ENCODE data around the gene SMCR8.
"Not testable (repeated sequence)": the region's sequence is repeated elsewhere in the genome, so short reads cannot be mapped to it uniquely, and the experiment has no call there.

The SMCR8 gene

GRCh38 chr17:18314731-18315561, at the start of gene SMCR8, which contains the start of gene TOP3A:
TSS of gene SMCR8 (plus strand) at chr17:18315293. CDS start at chr17:18315790, 497 bp downstream.
TSS of gene TOP3A (minus strand) at chr17:18314994. CDS start at chr17:18314778, 216 bp downstream.
- peak; percentile 98 for DNase-seq

DNA sequence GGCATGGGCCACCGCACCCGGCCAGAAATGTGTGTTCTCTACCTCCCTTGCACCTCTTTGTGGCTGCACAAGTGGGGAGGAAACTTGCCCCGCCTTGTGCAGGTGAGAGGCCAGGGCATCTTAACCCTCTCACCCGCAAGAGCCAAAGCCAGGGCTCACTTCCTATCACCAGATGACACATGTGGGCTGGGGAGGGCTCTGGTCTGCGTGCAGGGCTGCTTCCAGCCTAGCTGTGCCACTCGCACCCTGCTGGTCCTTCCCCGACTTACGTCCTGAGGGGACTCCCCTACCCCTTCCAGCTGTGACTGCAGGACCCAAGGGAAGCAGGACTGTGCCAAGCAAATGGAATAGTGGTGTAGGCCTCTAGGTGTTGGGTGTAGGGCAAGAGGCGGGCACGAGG, 47.7 kb upstream of the SMCR8 start:
- no peak for DNase-seq

DNA sequence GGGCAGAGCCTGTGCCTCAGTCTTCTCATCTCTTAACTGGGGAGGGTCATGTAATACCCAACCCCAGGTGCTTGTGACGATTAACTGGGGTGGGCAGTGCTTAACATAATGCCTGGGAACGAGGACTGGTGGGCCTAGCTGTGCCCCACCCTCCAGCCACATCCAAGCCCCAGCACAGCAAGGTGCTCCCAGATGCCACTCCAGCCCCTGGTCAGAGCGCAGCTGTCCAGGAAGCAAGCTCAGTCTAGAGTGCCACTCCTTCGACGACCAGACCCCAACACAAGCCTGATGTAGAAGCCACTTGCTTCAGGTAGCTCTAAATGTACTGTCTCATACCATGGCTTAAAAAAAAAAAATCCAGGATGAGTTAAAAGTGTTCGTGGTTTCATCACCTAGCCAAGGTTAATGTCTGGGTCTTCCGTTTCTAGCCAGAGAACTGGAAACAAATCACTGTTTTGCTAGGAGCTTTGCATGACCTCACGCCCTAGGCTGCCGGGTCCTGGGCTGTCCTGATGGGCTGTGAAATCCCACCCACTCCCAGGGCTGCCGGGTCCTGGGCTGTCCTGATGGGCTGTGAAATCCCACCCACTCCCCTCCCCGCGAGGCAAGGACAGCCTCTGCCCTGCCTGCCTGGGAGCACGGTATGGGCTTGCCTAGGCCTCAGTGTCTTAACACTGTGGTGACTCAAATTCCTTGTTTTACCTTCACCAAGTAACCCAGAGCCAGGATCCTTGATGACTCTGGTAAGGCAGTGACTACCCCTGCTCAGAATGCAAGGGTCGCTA, 47.0 kb upstream of the SMCR8 start:
- DNase-seq: no peak

- DNase-seq: no peak
Observed at GRCh38 chr17:18270046-18270931, 44.8 kb upstream of the SMCR8 start.

GRCh38 chr17:18277076-18277475, 38.0 kb upstream of the SMCR8 start:
- no peak for DNase-seq

- DNase-seq: no peak
Observed at GRCh38 chr17:18278867-18279266, 36.2 kb upstream of the SMCR8 start.

- no peak for DNase-seq
Observed at GRCh38 chr17:18280249-18280648, 34.8 kb upstream of the SMCR8 start.

DNA sequence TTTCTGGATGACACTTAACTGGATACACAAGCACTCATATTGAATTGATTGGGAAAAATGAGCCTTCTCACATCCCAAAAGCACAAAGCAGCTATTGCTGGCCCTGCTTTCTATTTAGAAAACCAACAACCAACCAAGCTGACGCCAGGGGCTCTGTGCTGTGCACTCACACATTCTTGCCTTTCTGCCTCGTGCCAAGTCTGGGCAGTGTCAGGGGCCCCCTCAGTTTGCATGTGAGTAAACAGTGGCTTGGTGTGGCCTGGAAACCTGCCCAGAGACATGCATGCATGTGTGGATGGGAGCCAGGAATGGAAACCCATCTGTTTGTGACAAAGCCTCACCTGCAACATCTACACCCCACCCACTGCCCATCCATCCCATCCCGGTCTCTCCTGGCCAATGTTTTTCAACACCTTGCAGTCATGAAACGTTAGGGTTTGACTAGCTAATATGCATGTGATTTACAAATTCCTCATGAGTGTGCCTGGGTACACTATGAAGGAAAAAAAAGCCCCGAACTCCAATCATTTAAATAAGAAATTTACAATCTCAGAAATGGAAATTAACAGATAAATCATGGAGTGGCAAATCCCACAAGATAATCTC, 34.2 kb upstream of the SMCR8 start:
- DNase-seq: no peak

- no peak for DNase-seq
Observed at GRCh38 chr17:18281788-18282187, 33.3 kb upstream of the SMCR8 start.

DNA sequence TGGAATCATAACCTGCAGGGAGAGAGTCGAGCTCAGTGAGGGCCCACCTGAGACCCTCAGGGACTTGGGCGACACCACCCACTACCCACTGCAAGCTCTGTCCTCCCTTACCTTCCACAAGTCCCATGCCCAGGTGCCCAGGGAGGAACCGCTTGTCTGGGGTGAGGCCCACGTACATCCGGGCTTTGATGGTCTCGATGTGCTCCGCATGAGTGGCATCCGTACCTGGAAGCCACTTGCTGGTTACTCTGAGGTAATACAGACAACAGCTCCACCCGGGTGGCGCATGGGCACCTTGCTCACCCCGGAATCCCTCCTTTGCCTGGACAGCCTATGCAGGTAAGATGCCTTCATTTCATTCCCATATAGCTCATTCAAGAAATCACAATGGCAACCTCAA, 29.8 kb upstream of the SMCR8 start:
- DNase-seq: no peak

- DNase-seq: no peak
Observed at GRCh38 chr17:18291718-18292540, 23.2 kb upstream of the SMCR8 start.

DNA sequence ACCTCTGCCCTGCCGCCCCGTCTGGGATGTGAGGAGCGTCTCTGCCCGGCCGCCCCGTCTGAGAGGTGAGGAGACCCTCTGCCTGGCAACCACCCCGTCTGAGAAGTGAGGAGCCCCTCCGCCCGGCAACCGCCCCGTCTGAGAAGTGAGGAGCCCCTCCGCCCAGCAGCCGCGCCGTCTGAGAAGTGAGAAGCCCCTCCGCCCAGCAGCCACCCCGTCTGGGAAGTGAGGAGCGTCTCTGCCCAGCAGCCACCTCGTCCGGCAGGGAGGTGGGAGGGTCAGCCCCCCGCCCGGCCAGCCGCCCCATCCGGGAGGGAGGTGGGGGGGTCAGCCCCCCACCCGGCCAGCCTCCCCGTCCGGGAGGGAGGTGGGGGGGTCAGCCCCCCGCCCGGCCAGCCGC, 17.0 kb upstream of the SMCR8 start:
- not testable (repeated sequence) for DNase-seq

GRCh38 chr17:18300725-18301480, 14.2 kb upstream of the SMCR8 start:
- no peak for DNase-seq

- not testable (repeated sequence) for DNase-seq
Observed at GRCh38 chr17:18303206-18303605, 11.9 kb upstream of the SMCR8 start.

DNA sequence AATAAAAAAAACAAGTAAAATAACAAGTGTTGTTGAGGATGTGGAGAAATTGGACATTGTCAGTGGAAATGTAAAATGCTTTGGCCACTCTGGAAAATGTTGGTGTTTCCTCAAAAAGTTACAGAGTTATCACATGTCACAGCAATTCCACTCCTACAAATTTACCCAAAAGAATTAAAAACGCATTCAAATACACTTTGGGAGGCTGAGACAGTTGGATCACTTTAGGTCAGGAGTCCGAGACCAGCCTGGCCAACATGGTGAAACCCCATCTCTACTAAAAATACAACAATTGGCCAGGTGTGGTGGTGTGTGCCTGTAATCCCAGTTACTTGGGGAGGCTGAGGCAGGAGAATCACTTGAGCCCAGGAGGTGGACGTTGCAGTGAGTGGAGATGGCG, 5.9 kb upstream of the SMCR8 start:
- DNase-seq: no peak

DNA sequence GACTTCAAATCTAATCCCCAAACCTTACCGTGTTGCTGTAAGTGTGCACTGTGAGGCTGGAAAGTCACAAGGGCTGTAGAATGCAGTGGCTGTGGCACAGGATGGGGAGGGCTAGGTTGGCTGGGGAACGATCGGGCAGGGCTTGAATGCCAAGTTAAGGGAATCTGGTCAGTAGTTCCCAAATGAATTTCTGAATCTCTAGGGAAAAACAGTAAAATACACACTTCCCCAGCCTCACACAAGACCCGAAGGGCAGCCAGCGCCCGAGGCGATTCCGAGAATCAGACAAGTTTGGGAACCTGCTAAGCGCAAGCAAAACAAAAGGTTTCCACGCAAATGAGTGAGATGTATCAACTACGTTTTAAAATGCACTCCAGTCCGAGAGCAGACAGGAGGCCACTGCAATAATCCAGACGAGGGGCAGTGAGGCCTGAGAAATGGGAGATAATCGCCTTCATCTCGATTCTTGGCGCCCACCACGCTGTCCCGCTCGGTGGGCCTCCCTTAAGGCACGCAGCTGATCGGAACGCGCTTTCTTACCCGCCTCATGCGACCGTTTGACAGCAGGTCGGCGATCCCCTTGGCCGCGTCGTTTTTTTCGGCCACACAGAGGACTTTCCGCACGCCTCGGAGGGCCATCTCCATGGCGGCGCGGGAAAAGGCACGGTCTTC, 898 bp upstream of the SMCR8 start:
- DNase-seq: peak in 1 of 2 experiments; percentile 15

DNA sequence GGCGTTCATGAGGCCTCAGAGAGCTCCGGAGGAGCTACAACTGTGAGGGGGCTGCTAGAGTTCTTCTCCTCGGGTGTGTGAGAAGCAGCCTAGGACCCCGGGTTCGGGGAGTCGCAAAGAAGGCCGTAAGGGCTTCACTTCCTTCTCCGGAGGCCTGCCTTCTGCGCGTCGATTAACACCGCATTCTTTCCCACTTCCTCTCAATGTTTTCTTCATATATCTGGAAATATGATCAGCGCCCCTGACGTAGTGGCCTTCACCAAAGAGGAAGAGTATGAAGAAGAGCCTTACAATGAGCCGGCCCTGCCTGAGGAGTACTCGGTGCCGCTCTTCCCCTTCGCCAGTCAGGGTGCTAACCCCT, 449 bp downstream of the SMCR8 start:
- peak in 1 of 2 experiments; percentile 17 for DNase-seq

- no peak for DNase-seq
Observed at GRCh38 chr17:18315961-18316360, 868 bp downstream of the SMCR8 start.

GRCh38 chr17:18318117-18318516, 3.0 kb downstream of the SMCR8 start:
- no peak for DNase-seq

GRCh38 chr17:18318771-18319450, 3.8 kb downstream of the SMCR8 start:
- DNase-seq: no peak
